IMR-90 (cell line): Measurements from ENCODE around the gene EFHC1. TPM values are rescaled to one million over a fixed set of nuclear protein-coding genes. Genes with fewer than 3 reads are reported as not detected.

ENCODE experiments used
- ATAC-seq: fragments of 200-7000 bp; cut with Tn5 transposase; 2 replicates; pipeline ENCODE4 v1.9.1; 2020; ENCODE audit warnings: low read depth, mild to moderate bottlenecking, moderate library complexity
- BruUV-seq: library from RNA; stranded (reverse); fragments of 400-500 nt; replicated peaks from 2 replicates; lab custom pipeline; 2021; lab: Mats Ljungman, UMichigan
- CTCF ChIA-PET: fragments of 300-600 bp; formaldehyde crosslinking; extraction: SDS; loops from one replicate; lab custom pipeline; 2021; ENCODE audit warnings: antibody characterized with exemption; lab: Yijun Ruan, JAX
- POLR2A ChIA-PET: fragments of 300-600 bp; sonication (Branson Sonifier 250); formaldehyde crosslinking; loops from one replicate; lab custom pipeline; 2022; ENCODE audit warnings: antibody characterized with exemption; ENCODE audit not compliant: unreplicated experiment; lab: Charles Lee
- DNase-seq: peaks from one replicate; pipeline ENCODE4 v3.0.0; 2013
- H2AFZ ChIP-seq: replicated peaks from 2 replicates; pipeline ENCODE3; 2013; ENCODE audit warnings: low read length, mild to moderate bottlenecking; ENCODE audit not compliant: poor library complexity
- H2AK5ac ChIP-seq: 2 replicates; pipeline ENCODE4 v1.6.1; 2013; ENCODE audit warnings: low read depth, low read length, inconsistent platforms
- H2AK9ac ChIP-seq: replicated peaks from 2 replicates; pipeline ENCODE3; 2013; ENCODE audit warnings: mild to moderate bottlenecking, low read depth, low read length, moderate library complexity; ENCODE audit not compliant: poor library complexity
- H2BK120ac ChIP-seq: 2 replicates; pipeline ENCODE4 v1.6.1; 2013; ENCODE audit warnings: low read depth, low read length, inconsistent platforms
- H2BK15ac ChIP-seq: 3 replicates; pipeline ENCODE4 v1.6.1; 2013; ENCODE audit warnings: low read depth, low read length, inconsistent platforms
- H2BK20ac ChIP-seq: 2 replicates; pipeline ENCODE4 v1.6.1; 2013; ENCODE audit warnings: low read depth, mild to moderate bottlenecking, inconsistent platforms, low read length, moderate library complexity
- H2BK5ac ChIP-seq: 2 replicates; pipeline ENCODE4 v1.6.1; 2013; ENCODE audit warnings: mild to moderate bottlenecking, low read depth, low read length, inconsistent platforms; ENCODE audit not compliant: poor library complexity, severe bottlenecking
- H3K14ac ChIP-seq: replicated peaks from 2 replicates; pipeline ENCODE4 v1.6.1; 2013; ENCODE audit warnings: low read depth, low read length, inconsistent platforms
- H3K18ac ChIP-seq: 2 replicates; pipeline ENCODE4 v1.6.1; 2013; ENCODE audit warnings: low read depth, low read length, control low read depth
- H3K23ac ChIP-seq: 2 replicates; pipeline ENCODE4 v1.6.1; 2013; ENCODE audit warnings: low read depth, low read length, inconsistent platforms
- H3K27ac ChIP-seq: 2 replicates; pipeline ENCODE4 v1.5.1; 2013; ENCODE audit warnings: mild to moderate bottlenecking, control low read depth, low read length; ENCODE audit not compliant: insufficient read depth
- H3K27me3 ChIP-seq: 2 replicates; pipeline ENCODE4 v1.6.1; 2013; ENCODE audit warnings: low read length; ENCODE audit not compliant: control insufficient read depth, insufficient read depth
- H3K36me3 ChIP-seq: 2 replicates; pipeline ENCODE4 v1.6.1; 2013; ENCODE audit warnings: low read length, mixed read lengths; ENCODE audit not compliant: control insufficient read depth, insufficient read depth
- H3K4ac ChIP-seq: 2 replicates; pipeline ENCODE4 v1.6.1; 2013; ENCODE audit warnings: low read depth, low read length, inconsistent platforms
- H3K4me1 ChIP-seq: 2 replicates; pipeline ENCODE4 v1.6.1; 2013; ENCODE audit warnings: low read length, mixed read lengths; ENCODE audit not compliant: control insufficient read depth, insufficient read depth
- H3K4me2 ChIP-seq: 2 replicates; pipeline ENCODE4 v1.6.1; 2013; ENCODE audit warnings: low read depth, mild to moderate bottlenecking, control low read depth, low read length, moderate library complexity
- H3K4me3 ChIP-seq: 2 replicates; pipeline ENCODE4 v1.5.1; 2013; ENCODE audit warnings: low read depth, mild to moderate bottlenecking, control low read depth, low read length, moderate library complexity; ENCODE audit not compliant: insufficient read depth
- H3K56ac ChIP-seq: 2 replicates; pipeline ENCODE4 v1.6.1; 2013; ENCODE audit warnings: low read length, inconsistent platforms; ENCODE audit not compliant: insufficient read depth; ENCODE audit errors: extremely low read depth
- H3K79me1 ChIP-seq, 2 experiments: 2 replicates each; pipeline ENCODE4 v1.6.1; 2013; ENCODE audit warnings: low read length in 2 of 2, inconsistent platforms in 1 of 2, low read depth in 1 of 2
- H3K9ac ChIP-seq: 2 replicates; pipeline ENCODE4 v1.6.1; 2013; ENCODE audit warnings: low read depth, low read length, control low read depth
- H3K9me1 ChIP-seq: 2 replicates; pipeline ENCODE4 v1.6.1; 2013; ENCODE audit warnings: low read length, inconsistent platforms; ENCODE audit not compliant: insufficient read depth
- H3K9me3 ChIP-seq: 2 replicates; pipeline ENCODE4 v1.6.1; 2013; ENCODE audit warnings: low read length; ENCODE audit not compliant: control insufficient read depth, insufficient read depth
- H4K20me1 ChIP-seq: 2 replicates; pipeline ENCODE4 v1.6.1; 2013; ENCODE audit warnings: low read length, inconsistent platforms; ENCODE audit not compliant: insufficient read depth
- H4K5ac ChIP-seq: 2 replicates; pipeline ENCODE4 v1.6.1; 2013; ENCODE audit warnings: mild to moderate bottlenecking, low read depth, low read length, control low read depth
- H4K8ac ChIP-seq, 2 experiments: 2 replicates each; pipeline ENCODE4 v1.6.1; 2013; ENCODE audit warnings: low read depth in 2 of 2, low read length in 2 of 2, control low read depth in 1 of 2, inconsistent platforms in 1 of 2
- H4K91ac ChIP-seq: 2 replicates; pipeline ENCODE4 v1.6.1; 2013; ENCODE audit warnings: low read depth, low read length, inconsistent platforms; ENCODE audit not compliant: insufficient read depth
- CEBPB ChIP-seq: IDR thresholded peaks from 2 replicates; pipeline ENCODE4 v1.6.1; 2012; ENCODE audit warnings: low read depth, low read length, improper control_type of control experiment
- MXI1 ChIP-seq: IDR thresholded peaks from 2 replicates; pipeline ENCODE4 v1.6.1; 2012; ENCODE audit warnings: low read depth, mild to moderate bottlenecking, low read length, moderate library complexity, borderline replicate concordance
- RAD21 ChIP-seq: IDR thresholded peaks from 2 replicates; pipeline ENCODE4 v1.6.1; 2012; ENCODE audit warnings: low read length, improper control_type of control experiment
- WGBS, 2 experiments: methylation state at CpG; one replicate each; pipeline versions ENCODE4 v1.1.5 to v1.1.7; 2013; ENCODE audit warnings: missing lambda C conversion rate in 2 of 2; ENCODE audit not compliant: insufficient read length in 1 of 2; ENCODE audit errors: extremely low coverage in 2 of 2; 5-methylcytosine and 5-hydroxymethylcytosine counted together
- dilution Hi-C: fragments of 300-500 bp; cut with HindIII; formaldehyde crosslinking; loops from one replicate; pipeline ENCODE4 v1.14.3; 2018; ENCODE audit warnings: low sequenced_read_pairs; ENCODE audit not compliant: unreplicated experiment
- in situ Hi-C: fragments of 300-500 bp; cut with MboI; formaldehyde crosslinking; loops from 3 replicates; pipeline ENCODE4 v1.14.3; 2019; ENCODE audit warnings: low sequenced_read_pairs, inconsistent platforms, mixed read lengths
- intact Hi-C: fragments of 100-400 bp; cut with micrococcal nuclease; formaldehyde crosslinking; loops from 2 replicates; pipeline ENCODE4 v1.10.0; 2022
- polyA plus RNA-seq, 3 experiments: library from polyadenylated mRNA; depleted of rRNA; stranded (reverse); fragments of >200 nt; gene quantifications; 2 replicates each; pipeline ENCODE4 v1.2.3, GENCODE V29; 2012; ENCODE audit warnings: low replicate concordance in 1 of 3
- total RNA-seq: library from RNA; depleted of rRNA; stranded (reverse); fragments of >200 nt; gene quantifications from 2 replicates; pipeline ENCODE4 v1.2.3, GENCODE V29; 2012
- TF ChIP-seq, protein P1 (sequence below): fragments of 150-350 bp; IDR thresholded peaks from 2 replicates; pipeline ENCODE4 v1.6.1; 2017; ENCODE audit warnings: mild to moderate bottlenecking, antibody characterized with exemption, low read length, low read depth

EFHC1 gene
- total and polyA plus RNA-seq, 2 of the 4 experiments (the other 2 are of a cell fraction), result 14.0 to 23.0 TPM

DNA sequence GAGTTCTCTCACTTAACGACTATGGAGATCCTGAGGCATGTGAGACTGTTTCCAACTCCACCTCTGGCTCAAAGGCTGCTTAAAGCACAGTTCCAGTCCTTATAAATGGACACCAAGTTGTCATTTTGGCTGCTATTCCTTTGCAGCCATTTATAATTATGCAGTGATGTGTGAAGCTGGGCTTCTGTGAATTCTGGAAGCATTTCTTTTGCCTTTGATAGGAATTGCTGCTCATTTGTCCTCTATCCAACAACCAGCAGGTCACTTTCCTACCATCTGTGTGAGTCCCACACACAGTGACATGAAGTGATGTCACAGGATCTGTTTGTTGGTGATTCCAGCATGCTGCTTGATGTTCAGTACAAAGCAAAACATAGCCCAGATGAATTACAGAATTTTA, 28.5 kb upstream of the EFHC1 start:
- no peak overlapping the region for H3K27ac ChIP-seq
- intact Hi-C loops (no loop called here), dilution Hi-C loops (no loop called here), in situ Hi-C loops (loop anchor here (10.0 kb wide), 1 partner anchor 227 kb away; no protein-coding TSS in a partner anchor)
- no peak overlapping the region for H2BK20ac ChIP-seq
- H2BK5ac ChIP-seq, result no peak overlapping the region
- H3K23ac ChIP-seq, result no peak overlapping the region
- H3K9ac ChIP-seq, result no peak overlapping the region
- no peak overlapping the region for H4K8ac ChIP-seq
- no peak for DNase-seq
- H4K91ac ChIP-seq, result no peak overlapping the region
- no peak overlapping the region for H2AFZ ChIP-seq
- POLR2A ChIA-PET, result no interaction called here
- H3K4ac ChIP-seq, result no peak overlapping the region
- peaks cover 5% of the 10 kb centered on the region for H3K4me1 ChIP-seq
- no peak overlapping the region for H2BK120ac ChIP-seq
- H3K9me1 ChIP-seq, result peaks cover 8% of the 10 kb centered on the region; the same call in 1 of the 2 replicates
- no peak overlapping the region for H3K18ac ChIP-seq
- WGBS, 2 experiments, result no CpG with 5 or more reads among the region's 1 CpG
- no peak overlapping the region for H3K4me3 ChIP-seq
- no TSS peak for BruUV-seq
- no peaks in the 10 kb centered on the region for H3K27me3 ChIP-seq
- no peak overlapping the region for H3K14ac ChIP-seq
- H3K36me3 ChIP-seq, result no peaks in the 10 kb centered on the region
- no peaks in the 10 kb centered on the region; a peak in 1 of 4 replicates for H3K79me1 ChIP-seq
- no peak overlapping the region for H2AK9ac ChIP-seq
- H2AK5ac ChIP-seq, result peak overlapping the region; percentile 83; the same call in 1 of the 2 replicates
- H3K4me2 ChIP-seq, result no peak overlapping the region
- H3K9me3 ChIP-seq, result no peaks in the 10 kb centered on the region
- no peak overlapping the region for H4K5ac ChIP-seq
- H4K20me1 ChIP-seq, result no peaks in the 10 kb centered on the region
- H2BK15ac ChIP-seq, result no peak overlapping the region
- H3K56ac ChIP-seq, result no peak overlapping the region
- no peak for ATAC-seq
- TF ChIP-seq RAD21, result no peak
- TF ChIP-seq, protein P1, sequence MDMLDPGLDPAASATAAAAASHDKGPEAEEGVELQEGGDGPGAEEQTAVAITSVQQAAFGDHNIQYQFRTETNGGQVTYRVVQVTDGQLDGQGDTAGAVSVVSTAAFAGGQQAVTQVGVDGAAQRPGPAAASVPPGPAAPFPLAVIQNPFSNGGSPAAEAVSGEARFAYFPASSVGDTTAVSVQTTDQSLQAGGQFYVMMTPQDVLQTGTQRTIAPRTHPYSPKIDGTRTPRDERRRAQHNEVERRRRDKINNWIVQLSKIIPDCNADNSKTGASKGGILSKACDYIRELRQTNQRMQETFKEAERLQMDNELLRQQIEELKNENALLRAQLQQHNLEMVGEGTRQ, result no peak
- no peak for TF ChIP-seq MXI1
- no peak for TF ChIP-seq CEBPB
- CTCF ChIA-PET, result no interaction called here
